Sigmoid colon (tissue), 4 donors: Measurements from ENCODE around the gene CCL7.

Experiments
- CTCF ChIP-seq, 4 experiments: fragments of 450-650 bp in 3 of 4; fragments of 200-600 bp in 1 of 4; IDR thresholded peaks; one replicate each; pipeline ENCODE4 v1.5.1; 2016 to 2019; ENCODE audit warnings: antibody characterized with exemption in 4 of 4, mild to moderate bottlenecking in 3 of 4, moderate library complexity in 2 of 4
- EP300 ChIP-seq, 4 donors: sonication (generic); formaldehyde crosslinking; IDR thresholded peaks; one replicate each; pipeline ENCODE4 v1.6.1; 2017; ENCODE audit warnings: antibody characterized with exemption in 4 of 4
- POLR2A ChIP-seq, 2 donors: fragments of 450-650 bp; IDR thresholded peaks; one replicate each; pipeline ENCODE4 v1.6.1; 2016; ENCODE audit warnings: antibody characterized with exemption in 2 of 2, mild to moderate bottlenecking in 2 of 2, moderate library complexity in 2 of 2

- no peak for TF ChIP-seq CTCF (IDR thresholded peaks at IDR 0.05)
- no peak for TF ChIP-seq POLR2A (IDR thresholded peaks at IDR 0.05)
- no peak for TF ChIP-seq EP300 (IDR thresholded peaks at IDR 0.05)
Observed at GRCh38 chr17:34299027-34299426, 29.0 kb downstream of the CCL7 start.
